ENCODE results near the gene MEX3B.
A peak's percentile ranks its signal among the peaks of the same experiment; 100 is the strongest.

Gene MEX3B

GRCh38 chr15:82045892-82046665 is at the start of gene MEX3B:
Gene MEX3B, minus strand, starts transcription at chr15:82046018. Its CDS starts 313 bp downstream, at chr15:82045705.
- peak; percentile 91 for DNase-seq

- DNase-seq = no peak
Observed at GRCh38 chr15:82093774-82094211, 48.0 kb upstream of the MEX3B start.

DNA sequence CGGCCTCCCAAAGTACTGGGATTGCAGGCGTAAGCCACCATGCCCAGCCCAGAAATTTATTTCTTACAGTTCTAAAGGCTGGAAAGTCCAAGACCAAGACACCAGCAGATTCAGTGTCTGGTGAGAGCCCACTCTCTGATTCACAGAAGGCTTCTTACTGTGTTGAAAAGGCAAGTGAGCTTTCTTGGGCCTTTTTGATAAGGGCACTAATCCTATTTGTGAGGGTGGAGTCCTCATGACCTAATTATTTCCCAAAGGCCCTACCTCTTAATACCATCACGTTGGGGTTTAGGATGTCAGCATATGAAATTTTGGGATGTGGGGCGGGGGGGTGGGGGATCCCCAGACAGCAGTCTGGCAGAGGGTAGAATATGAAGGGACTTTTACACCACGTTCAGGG is 47.5 kb upstream of the MEX3B start:
- DNase-seq = no peak

- no peak for DNase-seq
Observed at GRCh38 chr15:82091636-82092140, 45.9 kb upstream of the MEX3B start.

DNA sequence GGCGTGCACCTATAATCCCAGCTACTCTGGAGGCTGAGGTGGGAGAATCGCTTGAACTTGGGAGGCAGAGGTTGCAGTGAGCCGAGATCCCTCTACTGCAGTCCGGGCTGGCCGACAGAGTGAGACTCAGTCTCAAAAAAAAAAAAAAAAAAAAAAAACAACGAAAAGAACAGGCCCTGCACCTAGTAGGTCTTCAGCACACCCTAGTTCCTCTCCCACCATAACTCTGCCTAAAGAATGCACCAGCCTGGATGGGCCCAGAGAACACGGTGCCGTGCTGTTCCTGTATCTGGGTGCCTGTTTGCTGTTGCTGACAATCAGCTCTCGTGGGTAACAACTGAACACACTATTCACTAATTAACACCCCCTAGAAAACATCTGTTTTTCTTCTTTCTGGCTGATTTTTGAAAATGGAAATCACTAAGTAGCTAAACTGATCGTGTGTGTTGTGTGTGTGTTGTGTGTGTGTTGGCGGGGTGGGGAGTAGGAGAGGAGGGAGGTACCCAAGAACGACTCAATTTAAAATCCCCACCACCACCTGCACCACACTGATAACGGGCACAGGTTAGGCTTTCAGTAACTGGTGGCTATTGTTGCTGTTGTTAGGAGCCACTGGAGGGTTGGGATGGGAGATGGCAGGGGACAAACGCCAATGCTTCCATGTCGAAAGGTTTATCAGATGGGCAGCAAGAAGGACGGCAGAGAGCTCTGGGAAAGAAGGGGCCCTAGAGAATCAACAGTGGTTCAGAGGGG is 40.6 kb upstream of the MEX3B start:
- no peak for DNase-seq

DNA sequence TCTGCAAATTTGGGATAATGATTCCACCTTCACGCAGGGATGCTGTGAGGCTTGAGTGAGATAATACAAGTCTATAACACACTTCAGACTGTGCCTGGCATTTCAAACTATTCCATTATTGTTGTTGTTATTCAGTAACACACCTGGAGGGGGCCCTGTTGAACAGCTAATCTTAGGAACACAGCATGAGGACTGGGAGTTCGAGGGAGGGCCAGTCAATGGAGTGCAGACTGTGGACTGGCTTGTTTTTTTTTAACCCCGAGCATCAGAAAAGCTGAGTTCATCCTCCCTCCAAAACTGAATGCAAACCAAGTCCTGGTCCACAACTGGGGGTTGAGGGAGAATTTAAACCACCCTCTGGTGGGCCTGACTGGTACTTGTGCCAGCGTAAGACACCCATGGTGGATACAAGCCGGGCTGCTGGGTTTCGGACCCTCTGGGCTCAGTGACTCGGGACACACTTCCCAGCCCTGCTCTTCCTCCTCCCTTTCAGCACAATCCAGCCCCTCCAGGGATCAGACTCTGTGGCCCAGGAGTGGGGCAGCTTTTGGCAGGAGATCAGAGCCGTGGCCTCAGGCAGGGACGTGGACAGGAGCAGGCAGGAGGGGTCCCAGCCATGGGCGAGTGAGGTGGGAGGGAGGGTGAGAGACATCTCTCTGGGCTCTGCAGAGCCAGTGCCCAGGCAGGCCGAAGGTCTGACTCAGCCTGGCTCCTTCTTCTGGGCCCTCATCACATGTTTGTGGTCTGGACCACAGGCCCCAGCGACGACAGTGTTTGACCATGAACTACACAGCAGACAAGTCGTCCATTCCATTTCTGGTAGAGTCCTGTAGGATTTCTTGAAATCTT is 36.3 kb upstream of the MEX3B start:
- DNase-seq = no peak

DNA sequence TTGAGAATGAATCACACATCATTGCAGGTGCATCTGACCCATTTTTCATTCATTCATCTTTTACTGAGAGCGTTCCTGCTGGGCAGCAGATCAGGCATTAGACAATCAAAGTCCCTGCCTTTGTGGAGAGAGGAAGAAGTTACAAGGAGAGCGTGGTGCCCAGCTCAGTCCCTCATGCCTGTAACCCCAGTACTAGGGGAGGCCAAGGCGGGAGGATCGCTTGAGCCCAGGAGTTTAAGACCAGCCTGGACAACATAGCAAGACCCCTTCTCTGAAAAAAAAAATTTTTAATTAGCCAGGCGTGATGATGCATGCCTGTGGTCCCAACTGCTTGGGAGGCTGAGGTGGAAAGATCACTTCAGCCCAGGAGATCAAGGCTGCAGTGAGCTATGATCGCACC is 35.0 kb upstream of the MEX3B start:
- DNase-seq = no peak

- no peak for DNase-seq
Observed at GRCh38 chr15:82079736-82080135, 33.9 kb upstream of the MEX3B start.

- DNase-seq = no peak
Observed at GRCh38 chr15:82074610-82075009, 28.8 kb upstream of the MEX3B start.

DNA sequence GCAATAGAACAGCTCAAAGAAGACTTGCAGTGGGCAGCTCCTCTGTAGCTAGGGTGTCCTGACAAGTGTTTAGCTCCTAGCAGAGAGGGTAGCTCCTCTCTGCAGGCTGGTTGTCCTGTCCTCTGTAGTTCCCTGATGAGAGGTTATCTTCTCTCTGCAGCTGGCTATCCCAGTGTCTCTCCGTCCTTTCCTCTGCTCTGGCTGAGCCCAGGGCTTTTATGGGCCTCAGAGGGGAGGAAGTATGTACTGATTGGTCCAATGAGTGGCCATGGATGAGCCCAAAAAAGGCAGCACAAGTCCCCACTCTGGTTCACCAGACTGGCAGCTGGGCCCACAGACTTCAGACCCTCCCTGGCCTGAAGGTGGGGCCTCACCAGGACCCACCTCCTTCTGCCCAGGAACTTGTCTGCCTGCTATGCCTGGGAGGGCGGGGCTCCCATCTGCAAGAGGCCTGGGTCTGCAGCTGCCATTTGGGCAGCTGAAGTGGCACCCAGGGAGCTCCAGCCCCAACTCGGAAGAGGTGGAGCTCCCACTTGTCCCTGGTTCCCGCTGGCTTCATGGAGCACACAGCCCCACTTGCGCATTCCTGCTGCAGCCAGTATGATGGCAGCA is 27.2 kb upstream of the MEX3B start:
- no peak for DNase-seq

DNA sequence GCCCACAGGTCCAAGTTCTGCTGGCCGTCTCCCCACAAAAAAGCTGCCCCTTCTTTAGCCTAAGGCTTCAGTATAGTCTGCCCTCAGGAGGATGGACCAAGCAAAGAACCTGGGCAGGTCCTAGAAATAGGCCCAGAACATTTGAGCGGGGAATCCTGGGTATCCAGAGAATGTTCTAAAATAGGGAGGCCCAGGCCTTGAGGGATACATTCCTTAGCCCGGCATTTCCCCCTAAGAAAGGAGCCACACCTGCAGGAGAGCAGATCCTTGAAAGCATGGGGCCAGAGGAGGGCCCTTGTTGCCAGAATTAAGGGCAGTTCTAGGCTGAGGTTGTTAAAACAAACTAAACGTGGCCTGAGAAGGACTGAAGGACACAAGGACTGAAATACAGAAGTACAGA is 20.6 kb upstream of the MEX3B start:
- DNase-seq = no peak

DNA sequence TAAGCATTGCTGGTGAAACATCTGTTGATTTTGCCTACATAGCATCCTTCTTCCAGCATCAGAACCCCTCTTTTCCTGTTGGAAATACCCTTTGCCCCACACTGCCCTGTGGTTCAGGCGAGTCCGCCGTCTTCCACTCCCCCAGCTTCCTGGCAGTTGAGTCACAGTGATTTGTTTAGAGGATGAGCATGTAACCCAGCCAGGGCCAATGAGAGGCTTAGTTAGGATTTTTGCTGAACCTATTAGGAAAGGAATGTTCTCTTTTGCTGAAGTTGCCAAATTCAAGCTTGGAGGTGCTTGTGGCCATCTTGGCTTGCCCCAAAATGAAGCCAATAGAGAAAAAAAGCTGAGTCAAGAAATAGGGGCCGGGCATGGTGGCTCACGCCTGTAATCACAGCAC is 19.0 kb upstream of the MEX3B start:
- DNase-seq = no peak

GRCh38 chr15:82062479-82063454 is 16.9 kb upstream of the MEX3B start:
- peak; percentile 31 for DNase-seq

DNA sequence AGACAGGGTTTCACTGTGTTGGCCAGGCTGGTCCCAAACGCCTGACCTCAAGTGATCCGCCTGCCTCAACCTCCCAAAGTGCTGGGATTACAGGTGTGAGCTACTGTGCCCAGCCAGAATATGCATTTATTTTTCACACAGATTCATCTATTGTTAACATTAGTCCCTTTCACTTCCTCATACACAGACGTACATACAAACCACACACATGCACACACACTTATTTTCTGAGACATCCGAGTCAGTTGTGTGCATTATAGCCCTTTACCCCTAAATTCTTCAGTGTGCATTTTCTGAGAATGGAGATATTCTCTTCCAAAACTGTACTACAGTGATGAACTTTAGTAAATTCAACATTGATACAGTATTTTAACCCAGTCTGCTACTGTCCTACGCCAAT is 15.0 kb upstream of the MEX3B start:
- no peak for DNase-seq

GRCh38 chr15:82058517-82059204 is 12.8 kb upstream of the MEX3B start:
- DNase-seq = no peak

GRCh38 chr15:82058026-82058425 is 12.2 kb upstream of the MEX3B start:
- DNase-seq = peak; percentile 33

GRCh38 chr15:82056958-82057823 is 11.4 kb upstream of the MEX3B start:
- peak; percentile 43 for DNase-seq

DNA sequence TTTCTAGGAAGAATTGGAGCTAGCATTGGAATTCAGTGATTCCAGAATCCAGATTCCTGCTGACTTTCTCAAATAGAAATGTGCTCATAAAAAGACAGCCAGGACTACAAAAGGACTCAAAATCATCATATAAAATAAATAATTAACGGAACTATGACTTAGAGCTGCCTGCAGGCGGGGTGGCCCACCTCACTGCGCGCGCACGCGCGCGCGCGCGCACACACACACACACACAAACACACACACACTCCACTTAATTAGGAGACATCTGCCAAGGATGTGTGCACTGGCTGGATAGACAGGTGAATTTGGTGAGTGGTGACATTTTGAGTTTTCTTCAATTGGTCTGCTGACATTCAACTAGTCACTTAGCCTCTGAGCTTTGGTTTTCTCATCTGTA is 6.9 kb upstream of the MEX3B start:
- DNase-seq = no peak

DNA sequence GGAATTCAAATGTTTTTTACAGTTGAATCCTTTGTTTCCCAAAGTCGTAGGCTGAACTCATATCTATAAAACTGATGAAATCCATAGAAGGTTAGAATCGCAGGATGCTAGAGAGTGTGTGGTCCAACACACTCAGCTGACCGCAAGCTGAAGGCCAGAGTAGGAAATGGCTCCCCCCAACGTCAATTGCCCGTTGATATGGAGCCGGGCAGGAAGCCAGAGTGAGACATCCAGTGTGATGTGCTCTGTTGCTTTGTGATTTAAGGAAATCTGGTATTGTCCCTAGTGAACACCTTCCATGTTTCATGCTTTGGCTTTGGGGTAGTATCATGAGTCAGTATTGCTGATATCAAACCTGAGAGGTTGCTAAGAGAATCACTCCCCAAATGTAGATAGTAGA is 5.8 kb upstream of the MEX3B start:
- no peak for DNase-seq

GRCh38 chr15:82048811-82049210 is 3.0 kb upstream of the MEX3B start:
- DNase-seq = no peak
